ENCODE data around the gene AZI2.

Gene AZI2

GRCh38 chr3:28279770-28280169, 68.9 kb downstream of the AZI2 start:
- H3K27ac ChIP-seq, result no peak overlapping the region
- no peak overlapping the region for H3K4me3 ChIP-seq
- no peak for DNase-seq (ENCODE audit: low spot score)
- no peak for TF ChIP-seq CTCF (IDR thresholded peaks at IDR 0.05)

- Histone ChIP-seq H3K4me3 (no peak overlapping the region), H3K27ac (no peak overlapping the region)
- no peak for DNase-seq (ENCODE audit: low spot score)
- no peak for TF ChIP-seq CTCF (IDR thresholded peaks at IDR 0.05)
These were observed 69.7 kb downstream of the AZI2 start for GRCh38 chr3:28278918-28279317.

GRCh38 chr3:28273837-28274236, 74.8 kb downstream of the AZI2 start:
- Histone ChIP-seq H3K4me3 (no peak overlapping the region), H3K27ac (no peak overlapping the region)
- no peak for DNase-seq (ENCODE audit: low spot score)
- no peak for TF ChIP-seq CTCF (IDR thresholded peaks at IDR 0.05)
